ENCODE data around the gene DAAM2. TPM values are rescaled to one million over a fixed set of nuclear protein-coding genes. Genes with fewer than 3 reads are reported as not detected.

Gene DAAM2
- total and polyA plus RNA-seq, 9 of the 15 experiments (the other 6 are each of a cell fraction or from before 2014, with no cell fraction given): 0.01 to 0.07 TPM; not detected in 7

DNA sequence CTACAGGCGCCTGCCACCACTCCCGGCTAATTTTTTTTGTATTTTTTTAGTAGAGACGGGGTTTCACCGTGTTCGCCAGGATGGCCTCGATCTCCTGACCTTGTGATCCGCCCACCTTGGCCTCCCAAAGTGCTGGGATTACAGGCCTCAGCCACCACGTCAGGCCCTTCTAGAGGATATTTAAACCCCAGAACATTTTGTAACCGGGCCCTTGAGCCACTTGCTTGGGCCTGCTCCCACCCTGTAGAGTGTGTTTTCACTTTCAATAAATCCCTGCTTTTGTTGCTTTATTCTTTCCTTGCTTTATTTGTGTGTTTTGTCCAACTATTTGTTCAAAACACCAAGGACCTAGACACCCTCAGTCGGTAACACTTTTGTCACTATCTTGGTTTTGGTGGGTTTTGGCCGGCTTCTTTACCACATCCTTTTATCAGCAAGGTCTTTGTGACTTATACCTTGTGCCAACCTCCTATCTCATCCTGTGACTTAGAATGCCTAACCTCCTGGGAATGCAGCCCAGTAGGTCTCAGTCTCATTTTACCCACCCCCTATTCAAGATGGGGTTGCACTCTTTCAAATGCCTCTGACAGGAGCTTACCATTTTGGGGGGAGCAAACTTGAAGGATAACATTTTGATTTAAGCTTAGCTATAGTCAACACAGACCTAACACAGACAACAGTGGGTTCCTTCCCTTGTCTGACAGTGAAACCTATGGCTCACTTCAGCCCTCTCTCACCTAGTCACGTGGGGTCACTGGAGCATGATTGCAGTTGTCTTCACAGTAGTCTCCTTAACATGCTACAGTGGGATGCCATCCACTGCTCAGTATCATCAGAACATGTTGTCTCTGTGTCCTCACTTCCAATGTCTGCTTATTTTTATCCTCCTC lies 39.1 kb upstream of the DAAM2 start:
- Histone ChIP-seq H3K9ac (ENCODE audit: insufficient read depth in 1 of 2, low read depth in 2 of 2, low read length in 2 of 2) (no peak overlapping the region), H3K4me2 (ENCODE audit: insufficient read depth, low read length) (no peak overlapping the region), H3K79me2 (ENCODE audit: control insufficient read depth, insufficient read depth, low read length) (no peaks in the 10 kb centered on the region), H3K9me1 (ENCODE audit: control insufficient read depth, insufficient read depth, low read length) (no peaks in the 10 kb centered on the region), H3K4me3 (no peak overlapping the region), H2AFZ (ENCODE audit: low read depth, low read length) (no peak overlapping the region), H3K9me3 (replicated peaks; ENCODE audit: control insufficient read depth, insufficient read depth, low read depth, low read length) (no peaks in the 10 kb centered on the region), H3K27me3 (ENCODE audit: control insufficient read depth in 2 of 2, insufficient read depth in 2 of 2, low read length in 2 of 2) (no peaks in the 10 kb centered on the region; a peak in 3 of 5 replicates), H3K36me3 (ENCODE audit: control insufficient read depth, insufficient read depth, low read length) (no peaks in the 10 kb centered on the region), H4K20me1 (replicated peaks; ENCODE audit: control insufficient read depth, insufficient read depth, low read length) (no peaks in the 10 kb centered on the region), H3K27ac (ENCODE audit: extremely low read depth, low read depth, low read length) (no peak overlapping the region), H3K4me1 (replicated peaks in 1 of 2; ENCODE audit: control insufficient read depth in 2 of 2, insufficient read depth in 2 of 2, low read length in 2 of 2) (no peaks in the 10 kb centered on the region)
- DNase-seq (ENCODE audit: extremely low read depth in 1 of 4, low spot score in 3 of 4): no peak
- in situ Hi-C loops (cut with MboI) (no loop called here), intact Hi-C loops (cut with micrococcal nuclease) (no loop called here)
- ChIA-PET CTCF (ENCODE audit: low intra/inter-chr PET ratio) (no interaction called here), POLR2A (interaction anchor here (0.6 kb wide), 2 partner anchors 353 to 393 kb away, joined by 3 read pairs; no protein-coding TSS in a partner anchor)
- ATAC-seq: no peak
- under 1% methylated on average over 12 of the region's 12 CpGs for WGBS (ENCODE audit: insufficient coverage, low coverage, missing lambda C conversion rate)
- BruUV-seq (replicated peaks): no TSS peak
- FAIRE-seq: no peak
- TF ChIP-seq EP300 (IDR thresholded peaks at IDR 0.05; ENCODE audit: low read length): no peak
- TF ChIP-seq ZNF695 (CRISPR knock-in tag; IDR thresholded peaks at IDR 0.05): no peak
- no peak for TF ChIP-seq SMAD4 (CRISPR knock-in tag; conservative IDR thresholded peaks at IDR 0.05)
- TF ChIP-seq THRAP3 (IDR thresholded peaks at IDR 0.05; ENCODE audit: borderline replicate concordance): no peak
- TF ChIP-seq, protein P1, sequence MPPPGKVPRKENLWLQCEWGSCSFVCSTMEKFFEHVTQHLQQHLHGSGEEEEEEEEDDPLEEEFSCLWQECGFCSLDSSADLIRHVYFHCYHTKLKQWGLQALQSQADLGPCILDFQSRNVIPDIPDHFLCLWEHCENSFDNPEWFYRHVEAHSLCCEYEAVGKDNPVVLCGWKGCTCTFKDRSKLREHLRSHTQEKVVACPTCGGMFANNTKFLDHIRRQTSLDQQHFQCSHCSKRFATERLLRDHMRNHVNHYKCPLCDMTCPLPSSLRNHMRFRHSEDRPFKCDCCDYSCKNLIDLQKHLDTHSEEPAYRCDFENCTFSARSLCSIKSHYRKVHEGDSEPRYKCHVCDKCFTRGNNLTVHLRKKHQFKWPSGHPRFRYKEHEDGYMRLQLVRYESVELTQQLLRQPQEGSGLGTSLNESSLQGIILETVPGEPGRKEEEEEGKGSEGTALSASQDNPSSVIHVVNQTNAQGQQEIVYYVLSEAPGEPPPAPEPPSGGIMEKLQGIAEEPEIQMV (tag; conservative IDR thresholded peaks at IDR 0.05; ENCODE audit: low read depth): no peak
- TF ChIP-seq ZNF224 (CRISPR knock-in tag; IDR thresholded peaks at IDR 0.05): no peak
- TF ChIP-seq HNRNPK (IDR thresholded peaks at IDR 0.05; ENCODE audit: low read depth, low read length, poor library complexity, severe bottlenecking): no peak
- TF ChIP-seq ETV1 (tag; conservative IDR thresholded peaks at IDR 0.05; ENCODE audit: low read depth): no peak
- TF ChIP-seq, protein P2, sequence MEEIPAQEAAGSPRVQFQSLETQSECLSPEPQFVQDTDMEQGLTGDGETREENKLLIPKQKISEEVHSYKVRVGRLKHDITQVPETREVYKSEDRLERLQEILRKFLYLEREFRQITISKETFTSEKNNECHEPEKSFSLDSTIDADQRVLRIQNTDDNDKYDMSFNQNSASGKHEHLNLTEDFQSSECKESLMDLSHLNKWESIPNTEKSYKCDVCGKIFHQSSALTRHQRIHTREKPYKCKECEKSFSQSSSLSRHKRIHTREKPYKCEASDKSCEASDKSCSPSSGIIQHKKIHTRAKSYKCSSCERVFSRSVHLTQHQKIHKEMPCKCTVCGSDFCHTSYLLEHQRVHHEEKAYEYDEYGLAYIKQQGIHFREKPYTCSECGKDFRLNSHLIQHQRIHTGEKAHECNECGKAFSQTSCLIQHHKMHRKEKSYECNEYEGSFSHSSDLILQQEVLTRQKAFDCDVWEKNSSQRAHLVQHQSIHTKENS (CRISPR knock-in tag; IDR thresholded peaks at IDR 0.05): no peak
- TF ChIP-seq, protein P3, sequence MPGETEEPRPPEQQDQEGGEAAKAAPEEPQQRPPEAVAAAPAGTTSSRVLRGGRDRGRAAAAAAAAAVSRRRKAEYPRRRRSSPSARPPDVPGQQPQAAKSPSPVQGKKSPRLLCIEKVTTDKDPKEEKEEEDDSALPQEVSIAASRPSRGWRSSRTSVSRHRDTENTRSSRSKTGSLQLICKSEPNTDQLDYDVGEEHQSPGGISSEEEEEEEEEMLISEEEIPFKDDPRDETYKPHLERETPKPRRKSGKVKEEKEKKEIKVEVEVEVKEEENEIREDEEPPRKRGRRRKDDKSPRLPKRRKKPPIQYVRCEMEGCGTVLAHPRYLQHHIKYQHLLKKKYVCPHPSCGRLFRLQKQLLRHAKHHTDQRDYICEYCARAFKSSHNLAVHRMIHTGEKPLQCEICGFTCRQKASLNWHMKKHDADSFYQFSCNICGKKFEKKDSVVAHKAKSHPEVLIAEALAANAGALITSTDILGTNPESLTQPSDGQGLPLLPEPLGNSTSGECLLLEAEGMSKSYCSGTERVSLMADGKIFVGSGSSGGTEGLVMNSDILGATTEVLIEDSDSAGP (CRISPR knock-in tag; IDR thresholded peaks at IDR 0.05): no peak
- TF ChIP-seq BRD4 (IDR thresholded peaks at IDR 0.05): no peak
- TF ChIP-seq ZNF124 (CRISPR knock-in tag; IDR thresholded peaks at IDR 0.05): no peak
- TF ChIP-seq, protein P4, sequence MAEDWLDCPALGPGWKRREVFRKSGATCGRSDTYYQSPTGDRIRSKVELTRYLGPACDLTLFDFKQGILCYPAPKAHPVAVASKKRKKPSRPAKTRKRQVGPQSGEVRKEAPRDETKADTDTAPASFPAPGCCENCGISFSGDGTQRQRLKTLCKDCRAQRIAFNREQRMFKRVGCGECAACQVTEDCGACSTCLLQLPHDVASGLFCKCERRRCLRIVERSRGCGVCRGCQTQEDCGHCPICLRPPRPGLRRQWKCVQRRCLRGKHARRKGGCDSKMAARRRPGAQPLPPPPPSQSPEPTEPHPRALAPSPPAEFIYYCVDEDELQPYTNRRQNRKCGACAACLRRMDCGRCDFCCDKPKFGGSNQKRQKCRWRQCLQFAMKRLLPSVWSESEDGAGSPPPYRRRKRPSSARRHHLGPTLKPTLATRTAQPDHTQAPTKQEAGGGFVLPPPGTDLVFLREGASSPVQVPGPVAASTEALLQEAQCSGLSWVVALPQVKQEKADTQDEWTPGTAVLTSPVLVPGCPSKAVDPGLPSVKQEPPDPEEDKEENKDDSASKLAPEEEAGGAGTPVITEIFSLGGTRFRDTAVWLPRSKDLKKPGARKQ (CRISPR knock-in tag; IDR thresholded peaks at IDR 0.05): no peak
- no peak for TF ChIP-seq TCFL5 (CRISPR knock-in tag; conservative IDR thresholded peaks at IDR 0.05)
- no peak for TF ChIP-seq RBM15 (IDR thresholded peaks at IDR 0.05; ENCODE audit: insufficient read depth, low read length)
- TF ChIP-seq CBX1 (IDR thresholded peaks at IDR 0.05; ENCODE audit: low read depth): no peak
